Posterior cingulate gyrus (tissue), 11 donors: Measurements from ENCODE around the gene TRIM50.
A peak's percentile ranks its signal among the peaks of the same experiment; 100 is the strongest.
"Not testable (repeated sequence)": the region's sequence is repeated elsewhere in the genome, so short reads cannot be mapped to it uniquely, and the experiment has no call there.

ENCODE experiments used
- DNase-seq, 10 donors: peaks; one replicate each; pipeline versions ENCODE4 v3.0.0 to v3.0.0-alpha.2; 2020 to 2021; ENCODE audit warnings: mixed read lengths in 3 of 10
- intact Hi-C: fragments of 100-400 bp; cut with DNase I; formaldehyde crosslinking; loops from one replicate; pipeline ENCODE4 v1.15.1; 2023

The TRIM50 gene

DNA sequence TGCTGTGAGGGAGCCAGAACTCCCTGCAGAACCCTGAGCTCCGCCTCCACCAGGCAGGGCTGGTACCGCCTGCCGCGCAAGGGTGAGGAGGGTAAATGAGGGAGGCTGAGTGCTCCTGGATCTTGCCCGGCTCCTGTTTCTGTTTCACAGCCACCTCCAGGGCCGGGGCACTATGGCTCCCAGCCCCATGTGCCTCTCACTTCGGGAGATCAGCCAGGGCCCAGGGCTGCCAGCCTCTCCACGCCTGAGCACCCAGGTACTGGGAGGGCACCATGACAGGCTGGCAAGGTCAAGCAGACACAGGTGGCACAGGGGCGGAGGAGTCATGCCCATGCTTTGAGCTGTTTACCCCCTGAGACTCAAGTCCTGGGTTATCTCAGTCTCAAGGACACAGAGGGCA, 8.3 kb downstream of the TRIM50 start:
- intact Hi-C loops: not testable (repeated sequence)
- DNase-seq: peak in 2 of 10 donors; percentile 49 to 71

DNA sequence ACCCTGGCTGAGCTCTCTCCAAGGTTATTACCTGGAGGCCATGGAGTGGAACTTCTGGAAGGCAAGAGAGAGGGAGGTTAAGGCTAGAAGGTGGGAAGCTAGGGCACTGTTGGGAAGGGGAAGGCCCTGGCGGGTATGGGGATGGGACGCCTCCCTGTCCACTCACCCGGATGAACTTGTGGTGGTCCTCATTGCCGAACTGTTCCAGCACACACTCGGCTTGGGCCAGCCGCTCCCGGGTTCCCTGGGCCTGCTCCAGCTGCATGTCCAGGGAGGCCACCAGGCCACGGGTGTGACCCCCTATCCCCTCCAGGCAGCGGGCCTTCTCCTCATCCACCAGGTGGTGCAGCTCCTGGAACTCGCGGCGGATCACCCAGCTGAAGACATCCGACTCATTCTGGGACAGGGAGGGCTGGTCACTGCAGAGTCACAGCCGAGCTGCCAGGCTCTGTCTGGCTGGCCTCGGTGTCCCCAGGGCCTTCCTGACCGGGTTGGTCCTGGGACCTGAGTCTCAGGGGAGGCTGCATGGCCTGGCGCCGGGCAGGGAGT, 9.2 kb downstream of the TRIM50 start:
- intact Hi-C loops: not testable (repeated sequence)
- DNase-seq: peak in 2 of 10 donors; percentile 42 to 72

DNA sequence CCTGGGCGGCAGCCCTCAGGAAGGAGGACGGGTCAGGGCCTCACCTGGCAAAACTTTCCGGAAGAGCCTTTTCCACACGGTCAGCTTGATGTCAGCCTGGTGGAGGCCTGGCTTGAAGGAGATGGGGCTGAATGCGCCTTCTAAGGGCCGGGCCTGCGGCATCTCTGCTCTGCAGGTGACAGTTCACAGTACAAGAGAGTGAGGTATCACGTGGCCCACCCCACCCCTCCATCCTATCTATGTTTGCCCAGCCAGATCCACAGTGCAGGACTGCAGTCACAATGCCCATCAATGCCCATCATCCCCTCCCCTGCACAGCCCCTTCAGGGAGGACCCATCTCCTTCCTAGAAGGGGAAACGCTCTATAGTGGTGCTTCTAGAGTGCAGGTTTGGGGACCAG, 11.4 kb downstream of the TRIM50 start:
- DNase-seq: peak in 2 of 10 donors; percentile 8 to 63
- intact Hi-C loops: no loop called here

DNA sequence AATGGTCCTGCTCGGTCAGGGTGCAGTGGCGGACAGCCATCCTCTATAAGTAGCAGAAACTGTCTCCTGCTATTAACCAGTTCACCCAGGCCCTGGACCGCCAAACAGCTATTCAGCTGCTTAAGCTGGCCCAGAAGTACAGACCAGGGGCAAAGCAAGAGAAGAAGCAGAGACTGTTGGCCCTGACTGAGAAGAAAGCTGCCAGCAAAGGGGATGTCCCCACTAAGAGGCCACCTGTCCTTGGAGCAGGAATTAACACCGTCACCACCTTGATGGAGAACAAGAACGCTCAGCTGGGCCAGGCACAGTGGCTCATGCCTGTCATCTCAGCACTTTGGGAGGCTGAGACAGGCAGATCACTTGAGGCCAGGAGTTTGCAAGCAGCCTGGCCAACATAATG, 13.6 kb downstream of the TRIM50 start:
- intact Hi-C loops: no loop called here
- DNase-seq: peak in 2 of 10 donors; percentile 27 to 68

DNA sequence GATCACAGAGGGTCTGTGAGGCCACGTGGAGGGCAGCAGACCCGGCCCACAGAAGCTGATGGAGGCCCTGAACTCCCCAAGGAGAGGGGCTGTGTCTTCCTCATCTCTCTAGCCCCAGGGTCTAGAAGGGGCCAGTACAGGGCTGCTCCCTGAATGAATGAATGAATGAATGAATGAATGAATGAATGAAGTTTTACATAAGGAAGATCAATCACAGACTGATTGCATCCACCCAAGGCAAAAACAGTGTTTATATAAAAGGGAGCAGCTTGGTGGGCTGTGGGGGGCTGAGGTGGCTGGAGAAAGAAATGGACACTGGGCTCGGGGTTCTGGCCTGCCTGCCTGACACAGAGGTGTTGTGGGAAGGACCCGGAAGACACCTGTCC, 14.4 kb downstream of the TRIM50 start:
- intact Hi-C loops: no loop called here
- peak in 1 of 10 donors; percentile 8 for DNase-seq

DNA sequence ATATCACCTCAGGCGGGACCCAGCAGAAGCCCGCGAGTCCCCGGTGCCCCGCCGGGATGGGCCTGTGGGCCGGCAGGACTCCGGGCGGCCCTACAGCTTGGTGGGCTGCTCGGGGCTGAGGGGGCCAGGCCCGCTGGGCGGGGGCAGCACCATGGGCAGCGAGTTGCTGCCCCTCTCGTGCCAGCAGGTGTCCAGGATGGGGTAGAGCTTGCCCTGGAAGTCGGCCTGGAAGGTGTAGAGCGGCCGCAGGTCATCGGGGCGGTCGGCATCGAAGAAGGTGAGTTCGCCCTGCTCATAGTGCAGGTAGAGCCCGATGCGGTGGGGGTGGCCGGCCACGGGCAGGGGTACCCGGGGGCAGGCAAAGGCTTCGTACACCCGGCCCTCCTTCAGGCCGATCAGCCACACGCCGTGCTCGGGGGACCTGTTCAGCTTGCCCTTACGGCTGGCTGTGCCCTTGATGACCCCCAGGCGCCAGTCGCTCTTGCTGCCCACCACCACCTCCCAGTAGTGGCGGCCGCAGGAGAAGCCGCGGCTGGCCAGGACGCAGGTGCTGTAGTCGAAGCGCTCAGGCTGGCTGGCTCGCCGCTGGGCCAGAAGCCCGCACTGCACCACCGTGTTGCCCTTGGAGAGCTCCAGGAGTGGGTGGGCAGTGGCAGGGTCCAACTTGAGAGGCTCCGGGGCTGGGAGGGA, 14.9 kb downstream of the TRIM50 start:
- intact Hi-C loops: no loop called here
- peak in 2 of 10 donors; percentile 57 to 80 for DNase-seq

DNA sequence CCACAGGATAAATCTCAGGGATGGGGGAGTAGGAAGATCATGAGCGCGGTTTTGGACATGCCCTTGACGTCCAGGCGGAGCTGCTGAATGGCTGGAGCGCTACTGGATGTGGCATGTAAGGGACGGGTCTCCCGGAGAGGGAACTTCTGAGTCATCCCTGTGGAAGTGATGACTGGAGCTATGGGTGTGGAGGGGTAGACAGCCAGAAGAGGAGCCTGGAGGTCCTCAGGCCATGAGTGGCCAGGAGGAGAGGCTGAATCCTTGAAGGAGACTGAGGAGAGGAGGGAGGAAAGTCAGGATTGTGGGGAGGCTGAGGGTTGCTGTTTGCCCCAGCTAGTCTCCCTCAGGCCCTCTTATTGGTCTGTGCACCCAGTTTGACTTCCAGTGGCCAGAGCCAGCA, 16.5 kb downstream of the TRIM50 start:
- intact Hi-C loops: not testable (repeated sequence)
- peak in 1 of 10 donors; percentile 3 for DNase-seq

DNA sequence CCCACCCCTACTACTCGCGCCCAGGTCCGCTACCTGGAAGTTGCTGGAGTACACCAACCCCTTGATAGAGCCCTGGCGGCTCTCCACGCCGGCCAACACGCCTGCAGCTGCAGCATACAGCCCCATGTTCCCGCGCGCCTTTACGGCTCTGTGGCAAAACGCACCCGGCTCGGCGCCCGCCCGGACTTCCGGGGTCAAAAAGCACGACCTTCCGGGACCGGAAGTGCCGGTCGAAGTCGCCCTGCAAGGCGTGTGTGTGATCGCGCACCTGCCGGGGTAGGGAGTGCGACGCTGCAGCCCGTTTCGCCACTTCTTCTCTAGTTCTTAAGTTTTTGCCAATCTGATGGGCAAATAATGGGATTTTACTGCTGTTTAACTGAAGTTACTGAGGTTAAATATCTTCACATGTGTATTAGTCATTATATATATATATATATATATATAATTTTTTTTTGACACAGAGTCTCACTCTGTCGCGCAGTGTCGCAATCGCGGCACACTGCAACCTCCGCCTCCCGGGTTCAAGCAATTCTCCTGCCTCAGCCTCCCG, 19.1 kb downstream of the TRIM50 start, which contains the start of gene NSUN5:
Gene NSUN5, minus strand, starts transcription at position 162 of the 550 bp plus-strand sequence. Its CDS starts 36 bp downstream, at position 126.
- DNase-seq: peak; percentile 77 to 98 (median 84)
- intact Hi-C loops: no loop called here

DNA sequence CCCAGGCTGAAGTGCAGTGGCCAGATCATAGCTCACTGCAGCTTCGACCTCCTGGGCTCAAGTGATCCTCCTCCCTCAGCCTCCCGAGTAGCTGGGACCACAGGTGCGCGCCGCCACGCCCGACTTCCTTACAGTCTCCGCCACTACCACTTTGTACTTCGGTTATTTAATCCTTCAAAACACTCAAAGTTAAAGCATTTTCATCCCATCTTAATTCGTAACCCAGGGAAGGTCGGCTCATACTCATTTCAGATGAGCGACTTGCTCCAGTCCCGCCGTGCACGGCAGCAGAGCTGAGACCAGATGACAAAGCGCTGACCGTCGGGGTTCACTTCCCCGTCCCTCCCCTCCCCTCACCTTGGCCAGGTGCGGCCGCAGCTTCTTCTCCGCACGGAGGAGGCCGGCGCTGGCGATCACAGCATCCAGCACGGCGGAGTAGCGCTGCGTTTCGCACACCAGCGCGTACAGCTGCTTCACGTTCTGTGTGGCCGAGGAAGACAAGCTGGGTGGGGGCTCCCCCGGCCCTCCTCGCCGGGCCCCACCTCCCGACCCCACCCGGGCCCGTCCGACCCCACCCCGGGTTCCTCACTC, 19.7 kb downstream of the TRIM50 start:
- intact Hi-C loops: no loop called here
- peak in 2 of 10 donors; percentile 65 to 81 for DNase-seq

DNA sequence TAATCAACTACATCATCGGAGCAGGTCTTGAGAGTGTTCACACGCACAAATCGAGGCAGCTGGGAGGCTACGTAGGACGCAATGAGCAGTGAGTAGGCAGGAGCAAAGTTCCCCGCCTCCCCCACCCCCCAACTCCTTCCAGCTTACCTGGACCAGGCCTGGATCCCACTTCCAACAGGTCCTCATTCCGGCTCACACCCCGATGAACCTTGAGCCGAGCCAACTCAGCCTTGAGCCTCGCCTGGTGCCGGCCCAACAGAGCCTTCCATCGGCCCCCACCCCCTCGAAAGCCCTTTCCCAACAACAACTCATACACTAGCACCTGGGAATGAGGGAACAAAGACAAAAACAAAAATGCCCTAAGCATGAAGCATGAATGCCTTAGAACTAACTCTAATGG, 20.4 kb downstream of the TRIM50 start:
- DNase-seq: peak in 3 of 10 donors; percentile 9 to 75 (median 62)
- intact Hi-C loops: no loop called here

DNA sequence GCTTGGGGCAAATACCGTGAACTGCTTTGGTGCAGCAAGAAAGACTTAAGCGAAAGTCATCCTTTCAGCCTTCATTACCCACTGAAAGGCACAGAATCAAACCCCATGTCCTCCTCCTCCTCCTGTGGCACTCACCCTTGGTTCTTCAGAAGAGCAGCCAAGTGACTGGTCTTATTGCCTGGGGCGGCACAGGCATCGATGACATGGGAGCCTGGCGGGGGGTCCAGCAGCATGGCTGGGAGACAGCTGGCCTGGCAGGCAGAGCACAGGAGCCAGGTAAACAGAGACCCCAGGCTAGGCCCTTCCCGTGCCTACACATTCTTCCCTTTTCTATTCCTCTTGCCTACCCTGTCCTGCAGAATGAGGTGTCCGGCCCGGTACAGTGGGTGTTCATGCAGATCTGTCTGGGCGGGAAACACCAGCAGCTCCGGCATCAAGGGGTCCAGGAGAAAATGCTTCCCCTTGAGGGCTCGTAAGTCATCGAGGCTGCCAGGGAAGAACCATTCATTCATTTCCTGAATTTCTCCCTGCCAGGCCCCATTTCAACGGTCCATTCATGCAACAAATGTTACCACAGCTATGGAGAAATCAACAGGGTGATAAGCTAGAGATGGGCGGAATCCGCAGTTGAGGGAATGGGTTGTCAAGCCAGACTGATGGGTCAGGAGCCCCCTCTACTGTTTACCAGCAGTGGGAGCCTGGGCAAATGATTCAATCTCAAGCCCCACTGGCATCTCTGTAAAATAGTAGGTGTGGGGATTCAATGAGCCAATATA, 23.1 kb downstream of the TRIM50 start:
- intact Hi-C loops: not testable (repeated sequence)
- peak in 3 of 10 donors; percentile 12 to 47 (median 28) for DNase-seq

DNA sequence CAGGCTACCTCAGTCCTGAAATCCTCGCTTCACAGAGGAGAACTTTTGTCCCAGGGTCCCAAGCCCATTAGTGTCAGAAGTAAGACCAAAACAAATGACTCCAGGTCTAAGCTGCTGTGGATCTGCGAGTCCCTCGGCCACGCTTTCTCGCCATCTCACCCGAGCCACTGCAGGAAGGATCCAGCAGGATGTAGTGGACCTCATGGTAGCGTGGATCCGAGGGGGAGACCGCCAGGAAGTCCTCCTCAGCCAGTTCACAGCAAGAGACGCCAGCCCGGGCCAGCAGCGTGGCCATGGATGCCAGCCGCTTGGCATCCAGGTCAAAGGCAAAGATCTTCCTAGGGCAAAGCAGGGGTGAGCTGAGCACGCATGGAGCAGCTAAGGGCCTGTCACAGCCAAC, 23.8 kb downstream of the TRIM50 start:
- peak in 3 of 10 donors; percentile 22 to 49 (median 28) for DNase-seq
- intact Hi-C loops: no loop called here

DNA sequence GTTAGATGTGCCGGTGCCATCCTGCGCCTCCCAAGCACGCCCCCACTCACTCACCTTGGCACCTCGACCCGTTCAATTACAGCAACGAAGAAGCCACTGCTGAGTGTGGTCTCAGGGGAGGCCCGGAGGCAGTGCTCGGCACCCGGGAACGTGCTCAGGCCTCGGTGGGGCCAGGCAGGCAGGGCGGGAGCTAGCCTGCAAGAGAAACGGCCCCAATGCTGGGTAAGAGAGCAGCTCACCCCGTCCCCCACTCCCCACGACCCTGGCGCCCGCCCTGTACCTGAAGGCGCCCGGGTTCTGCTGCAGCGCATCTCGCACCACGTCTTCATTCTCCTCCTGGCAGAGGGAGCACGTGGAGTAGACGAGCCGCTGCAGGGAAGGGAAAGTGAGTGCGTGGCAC, 24.3 kb downstream of the TRIM50 start:
- peak in 3 of 10 donors; percentile 47 to 75 (median 64) for DNase-seq
- intact Hi-C loops: no loop called here

DNA sequence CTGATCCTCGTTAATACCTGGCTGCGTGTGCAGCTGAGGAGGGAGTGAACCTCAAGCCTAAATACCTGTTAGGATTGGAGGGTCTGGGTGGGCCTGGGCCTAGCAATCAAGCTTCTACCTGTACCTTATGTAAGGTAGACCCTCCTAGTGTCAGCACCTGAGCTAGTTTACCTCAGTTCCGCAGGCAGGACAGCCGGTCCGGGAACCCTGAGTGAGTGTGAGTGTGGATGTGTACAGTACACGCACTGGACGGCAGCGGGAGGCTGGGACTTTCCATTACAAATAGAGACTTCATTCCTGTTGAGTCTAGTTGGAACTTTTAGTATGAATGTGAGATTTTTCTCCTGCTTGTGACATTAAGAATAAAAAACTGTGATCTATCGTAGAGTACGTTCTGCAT, 25.0 kb downstream of the TRIM50 start:
- intact Hi-C loops: not testable (repeated sequence)
- peak in 3 of 10 donors; percentile 10 to 50 (median 44) for DNase-seq

DNA sequence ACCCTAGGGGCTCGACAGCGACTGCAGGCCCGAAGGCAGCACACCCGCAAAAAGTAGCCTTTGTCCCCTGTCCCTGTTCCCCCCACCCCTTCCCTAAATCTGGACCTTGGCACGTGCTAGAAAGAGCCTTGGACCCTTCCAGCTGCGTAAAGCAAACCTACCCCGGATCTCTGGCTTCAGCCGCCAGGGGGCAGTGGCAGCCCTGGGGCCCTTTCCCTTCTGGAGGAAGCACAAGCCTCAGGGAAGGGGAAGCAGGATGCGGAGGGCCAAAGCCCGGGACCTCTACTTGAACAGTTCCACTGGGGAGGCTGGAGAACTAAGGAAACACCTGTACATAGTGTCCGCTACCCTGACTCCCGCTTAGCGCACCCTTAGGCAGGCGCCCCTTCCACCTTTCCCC, 26.8 kb downstream of the TRIM50 start:
- intact Hi-C loops: not testable (repeated sequence)
- DNase-seq: peak in 1 of 10 donors; percentile 16

DNA sequence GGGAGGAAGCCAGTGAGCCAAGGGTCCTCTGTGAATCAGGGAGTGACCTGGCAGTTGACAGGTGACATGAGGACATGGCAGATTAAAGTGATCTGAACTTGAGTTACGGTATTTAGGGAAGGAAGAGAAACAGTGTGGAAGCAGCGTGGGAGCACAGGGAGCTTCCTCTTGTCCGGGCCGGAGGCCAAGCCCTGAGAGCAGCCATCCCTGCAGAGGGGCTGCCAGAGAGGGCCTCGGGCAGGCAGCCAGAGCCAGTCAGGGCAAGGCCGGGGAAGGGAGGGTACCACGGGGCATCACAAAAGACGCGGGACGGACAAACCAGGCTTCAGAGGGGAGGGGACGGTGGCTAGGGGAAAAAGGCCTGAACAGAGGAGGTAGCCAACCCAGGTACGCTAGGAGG, 28.1 kb downstream of the TRIM50 start:
- peak in 1 of 10 donors; percentile 33 for DNase-seq
- intact Hi-C loops: not testable (repeated sequence)

DNA sequence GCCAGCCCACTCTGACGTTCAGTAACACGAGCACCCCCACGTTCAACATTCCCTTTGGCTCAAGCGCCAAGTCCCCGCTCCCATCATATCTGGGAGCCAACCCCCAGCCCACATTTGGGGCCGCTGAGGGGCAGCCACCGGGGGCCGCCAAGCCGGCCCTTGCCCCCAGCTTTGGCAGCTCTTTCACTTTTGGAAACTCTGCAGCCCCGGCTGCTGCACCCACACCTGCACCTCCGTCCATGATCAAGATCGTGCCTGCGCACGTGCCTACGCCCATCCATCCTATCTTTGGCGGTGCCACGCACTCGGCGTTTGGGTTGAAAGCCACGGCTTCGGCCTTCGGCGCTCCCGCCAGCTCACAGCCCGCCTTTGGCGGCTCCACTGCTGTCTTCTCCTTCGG, 30.2 kb downstream of the TRIM50 start:
- DNase-seq, intact Hi-C loops: not testable (repeated sequence)

DNA sequence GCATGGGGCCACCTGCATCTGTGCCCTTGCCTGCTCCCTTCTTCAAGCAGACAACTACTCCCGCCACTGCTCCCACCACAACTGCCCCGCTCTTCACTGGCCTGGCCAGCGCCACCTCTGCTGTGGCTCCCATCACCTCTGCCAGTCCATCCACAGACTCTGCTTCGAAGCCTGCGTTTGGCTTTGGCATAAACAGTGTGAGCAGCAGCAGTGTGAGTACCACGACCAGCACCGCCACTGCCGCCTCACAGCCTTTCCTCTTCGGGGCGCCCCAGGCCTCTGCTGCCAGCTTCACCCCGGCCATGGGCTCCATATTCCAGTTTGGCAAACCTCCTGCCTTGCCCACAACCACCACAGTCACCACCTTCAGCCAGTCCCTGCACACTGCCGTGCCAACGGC, 30.6 kb downstream of the TRIM50 start:
- intact Hi-C loops, DNase-seq: not testable (repeated sequence)

DNA sequence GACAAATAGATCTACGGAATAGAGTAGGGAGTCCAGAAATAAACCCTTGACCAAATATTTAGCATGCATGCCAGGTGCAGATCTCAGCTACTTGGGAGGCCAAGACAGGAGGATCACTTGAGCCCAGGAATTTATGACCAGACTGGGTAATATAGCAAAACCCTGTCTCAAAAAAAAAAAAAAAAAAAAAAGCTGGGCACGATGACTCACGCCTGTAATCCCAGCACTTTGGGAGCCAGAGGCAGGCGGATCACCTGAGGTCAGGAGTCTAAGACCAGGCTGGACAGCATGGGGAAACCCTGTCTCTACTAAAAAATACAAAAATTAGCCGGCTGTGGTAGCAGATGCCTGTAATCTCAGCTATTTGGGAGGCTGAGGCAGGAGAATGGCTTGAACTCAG, 50.7 kb downstream of the TRIM50 start:
- intact Hi-C loops: not testable (repeated sequence)

DNA sequence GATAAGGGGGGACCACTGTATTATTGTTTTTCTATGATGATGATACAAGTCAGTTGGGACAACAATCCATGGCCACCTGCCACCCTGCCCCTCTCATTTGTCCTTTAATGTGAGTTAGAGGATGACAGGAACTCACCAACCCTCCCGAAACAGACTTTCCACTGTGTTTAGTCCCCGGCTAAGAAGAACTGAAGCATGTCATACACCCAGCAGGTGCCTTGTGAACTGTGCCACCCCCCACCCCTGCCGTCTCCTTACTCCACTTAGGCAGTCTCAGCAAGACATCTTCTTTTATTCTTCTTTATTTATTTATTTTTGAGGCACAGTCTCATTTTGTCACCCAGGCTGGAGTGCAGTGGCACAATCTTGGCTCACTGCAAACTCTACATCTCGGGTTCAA, 60.1 kb downstream of the TRIM50 start:
- DNase-seq, intact Hi-C loops: not testable (repeated sequence)

More for the DNA sequence above, 50.7 kb downstream of the TRIM50 start:
- DNase-seq: not testable (repeated sequence)
